Esophagus muscularis mucosa (tissue), 4 donors: ENCODE results near the gene CNBD2. TPM values are rescaled to one million over a fixed set of nuclear protein-coding genes. Genes with fewer than 3 reads are reported as not detected.

ENCODE experiments used
- DNase-seq: peaks from one replicate; pipeline ENCODE4 v3.0.0-alpha.2; 2017; ENCODE audit errors: extremely low spot score
- H3K27ac ChIP-seq, 4 donors: fragments of 200-600 bp; sonication (generic); replicated peaks in 1 of 4; 1 replicate in 3 of 4; 2 replicates in 1 of 4; pipeline ENCODE4 v1.5.1; 2016 to 2019; ENCODE audit warnings: mild to moderate bottlenecking in 1 of 4
- H3K27me3 ChIP-seq, 4 donors: fragments of 200-600 bp; sonication (generic); one replicate each; pipeline versions ENCODE4 v1.5.1 to v1.6.0; 2016 to 2019
- H3K36me3 ChIP-seq, 4 donors: fragments of 200-600 bp; sonication (generic); one replicate each; pipeline ENCODE4 v1.5.1; 2016 to 2019
- H3K4me1 ChIP-seq, 4 donors: fragments of 200-600 bp; sonication (generic); one replicate each; pipeline ENCODE4 v1.5.1; 2016 to 2019
- H3K4me3 ChIP-seq, 4 donors: fragments of 200-600 bp; sonication (generic); 1 replicate in 2 of 4; 2 replicates in 2 of 4; pipeline ENCODE4 v1.5.1; 2016 to 2019; ENCODE audit warnings: mild to moderate bottlenecking in 4 of 4, moderate library complexity in 1 of 4
- H3K9me3 ChIP-seq, 4 donors: fragments of 200-600 bp; sonication (generic); 1 replicate in 3 of 4; 2 replicates in 1 of 4; pipeline ENCODE4 v1.5.1; 2016 to 2019
- CTCF ChIP-seq, 3 experiments: fragments of 200-600 bp in 2 of 3; fragments of 450-650 bp in 1 of 3; sonication (generic) in 2 of 3; IDR thresholded peaks; one replicate each; pipeline ENCODE4 v1.5.1; 2017 to 2019; ENCODE audit warnings: antibody characterized with exemption in 3 of 3, mild to moderate bottlenecking in 2 of 3, moderate library complexity in 1 of 3
- EP300 ChIP-seq: sonication (generic); formaldehyde crosslinking; IDR thresholded peaks from one replicate; pipeline ENCODE4 v1.6.1; 2017; ENCODE audit warnings: antibody characterized with exemption
- POLR2A ChIP-seq: fragments of 450-650 bp; IDR thresholded peaks from one replicate; pipeline ENCODE4 v1.6.1; 2017; ENCODE audit warnings: antibody characterized with exemption, moderate library complexity, mild to moderate bottlenecking, low read depth
- POLR2AphosphoS5 ChIP-seq, 2 donors: sonication (generic); formaldehyde crosslinking; IDR thresholded peaks; one replicate each; pipeline ENCODE4 v1.6.1; 2017; ENCODE audit warnings: antibody characterized with exemption in 2 of 2
- WGBS: methylation state at CpG from one replicate; pipeline ENCODE4 v1.1.5; 2018; 5-methylcytosine and 5-hydroxymethylcytosine counted together
- intact Hi-C: fragments of 100-400 bp; cut with DNase I; formaldehyde crosslinking; loops from one replicate; pipeline ENCODE4 v1.15.1; 2023
- total RNA-seq, 4 donors: library from RNA; depleted of rRNA; stranded (reverse); fragments of >200 nt; gene quantifications; one replicate each; pipeline versions ENCODE4 v1.1.0 to v1.2.1, GENCODE V29; 2016

The CNBD2 gene
- total RNA-seq, 4 donors from 2014 or later: 4.2 to 7.1 (median 4.7) TPM

GRCh38 chr20:35975576-35976373 lies 7.4 kb downstream of the CNBD2 start:
- DNase-seq: no peak
- intact Hi-C loops: no loop called here
- 69% methylated on average over 9 of the region's 9 CpGs for WGBS
- Histone ChIP-seq H3K27me3 (no peaks in the 10 kb centered on the region), H3K4me3 (no peak overlapping the region), H3K9me3 (no peaks in the 10 kb centered on the region), H3K4me1 (peaks cover 0 to 5% (median 0%) of the 10 kb centered on the region in 4 donors), H3K36me3 (no peaks in the 10 kb centered on the region), H3K27ac (no peak overlapping the region)
- TF ChIP-seq EP300 (no peak), POLR2A (no peak)

GRCh38 chr20:35978041-35978513 lies 9.7 kb downstream of the CNBD2 start:
- intact Hi-C loops: no loop called here
- no peaks in the 10 kb centered on the region for H3K9me3 ChIP-seq
- TF ChIP-seq EP300: no peak
- TF ChIP-seq POLR2AphosphoS5 (IDR thresholded peaks at IDR 0.05): no peak
- TF ChIP-seq POLR2A: no peak
- TF ChIP-seq CTCF (IDR thresholded peaks at IDR 0.05): no peak
- DNase-seq: no peak
- no peak overlapping the region for H3K4me3 ChIP-seq
- H3K4me1 ChIP-seq: no peaks in the 10 kb centered on the region
- WGBS: 88% methylated on average over 9 of the region's 9 CpGs
- H3K36me3 ChIP-seq: no peaks in the 10 kb centered on the region
- no peak overlapping the region for H3K27ac ChIP-seq
- no peaks in the 10 kb centered on the region for H3K27me3 ChIP-seq

GRCh38 chr20:35979544-35979943 lies 11.2 kb downstream of the CNBD2 start:
- H3K27ac ChIP-seq: no peak overlapping the region
- H3K27me3 ChIP-seq: no peaks in the 10 kb centered on the region
- no peak for TF ChIP-seq POLR2A
- no peak for TF ChIP-seq CTCF (IDR thresholded peaks at IDR 0.05)
- no peak for TF ChIP-seq EP300
- no peak for TF ChIP-seq POLR2AphosphoS5 (IDR thresholded peaks at IDR 0.05)
- H3K4me3 ChIP-seq: no peak overlapping the region
- intact Hi-C loops: no loop called here
- no peaks in the 10 kb centered on the region for H3K4me1 ChIP-seq
- no peak for DNase-seq
- H3K36me3 ChIP-seq: no peaks in the 10 kb centered on the region
- 68% methylated on average over 5 of the region's 5 CpGs for WGBS
- H3K9me3 ChIP-seq: no peaks in the 10 kb centered on the region

GRCh38 chr20:35981969-35982368 lies 13.6 kb downstream of the CNBD2 start:
- H3K36me3 ChIP-seq: no peaks in the 10 kb centered on the region
- no peak overlapping the region for H3K27ac ChIP-seq
- 68% methylated on average over 3 of the region's 3 CpGs for WGBS
- H3K4me3 ChIP-seq: no peak overlapping the region
- no peaks in the 10 kb centered on the region for H3K9me3 ChIP-seq
- H3K4me1 ChIP-seq: no peaks in the 10 kb centered on the region
- no peaks in the 10 kb centered on the region for H3K27me3 ChIP-seq
- no peak for DNase-seq
- intact Hi-C loops: no loop called here
- TF ChIP-seq EP300 (no peak), CTCF (IDR thresholded peaks at IDR 0.05) (no peak), POLR2A (no peak), POLR2AphosphoS5 (IDR thresholded peaks at IDR 0.05) (no peak)

DNA sequence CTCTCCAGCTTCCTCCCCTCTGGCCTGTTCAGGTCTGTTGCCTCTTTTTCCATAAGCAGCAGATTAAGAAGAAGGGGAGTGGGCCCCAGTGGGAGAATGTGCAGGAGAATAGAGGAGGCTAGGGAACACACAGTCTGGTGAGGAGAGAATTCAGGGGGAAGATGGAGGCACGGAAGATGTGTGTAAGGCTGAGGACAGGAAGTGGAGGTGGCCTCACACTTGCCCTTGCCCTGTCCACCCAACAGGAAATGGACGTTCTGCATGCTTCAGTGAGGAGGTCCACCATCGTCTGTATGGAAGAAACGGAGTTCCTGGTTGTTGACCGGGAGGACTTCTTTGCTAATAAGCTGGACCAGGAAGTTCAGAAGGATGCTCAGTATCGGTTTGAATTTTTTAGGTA lies 16.0 kb downstream of the CNBD2 start:
- H3K27ac ChIP-seq: no peak overlapping the region
- H3K4me3 ChIP-seq: no peak overlapping the region
- WGBS: 77% methylated on average over 6 of the region's 6 CpGs
- intact Hi-C loops: no loop called here
- H3K4me1 ChIP-seq: no peaks in the 10 kb centered on the region
- no peaks in the 10 kb centered on the region for H3K9me3 ChIP-seq
- no peaks in the 10 kb centered on the region for H3K36me3 ChIP-seq
- H3K27me3 ChIP-seq: no peaks in the 10 kb centered on the region
- TF ChIP-seq POLR2A (no peak), EP300 (no peak), POLR2AphosphoS5 (IDR thresholded peaks at IDR 0.05) (no peak), CTCF (IDR thresholded peaks at IDR 0.05) (no peak)
- no peak for DNase-seq
